Kidney capillary endothelial cell (primary cell): Measurements from ENCODE around the gene HSPB1.
A peak's percentile ranks its signal among the peaks of the same experiment; 100 is the strongest.
"Not testable (repeated sequence)": the region's sequence is repeated elsewhere in the genome, so short reads cannot be mapped to it uniquely, and the experiment has no call there.

ENCODE experiments used
- DNase-seq: peaks from one replicate; pipeline ENCODE4 v3.0.0-alpha.2; 2018; ENCODE audit warnings: low spot score

Gene HSPB1

GRCh38 chr7:76334320-76334967, 32.0 kb downstream of the HSPB1 start:
- no peak for DNase-seq

GRCh38 chr7:76335417-76335816, 32.9 kb downstream of the HSPB1 start:
- DNase-seq, result not testable (repeated sequence)

- DNase-seq, result no peak
Measured at GRCh38 chr7:76336094-76336493, 33.6 kb downstream of the HSPB1 start.

GRCh38 chr7:76337147-76337546, 34.7 kb downstream of the HSPB1 start:
- no peak for DNase-seq

GRCh38 chr7:76338298-76339084, 36.0 kb downstream of the HSPB1 start:
- DNase-seq, result no peak

GRCh38 chr7:76340617-76341131, 38.2 kb downstream of the HSPB1 start:
- DNase-seq, result no peak

GRCh38 chr7:76342222-76342621, 39.7 kb downstream of the HSPB1 start:
- no peak for DNase-seq

- DNase-seq, result no peak
Measured at GRCh38 chr7:76343294-76343930, 40.9 kb downstream of the HSPB1 start.

GRCh38 chr7:76343931-76344321, 41.5 kb downstream of the HSPB1 start:
- no peak for DNase-seq

GRCh38 chr7:76346097-76346496, 43.6 kb downstream of the HSPB1 start:
- no peak for DNase-seq

- DNase-seq, result peak; percentile 85
Measured at GRCh38 chr7:76346778-76347177, 44.3 kb downstream of the HSPB1 start.

- DNase-seq, result no peak
Measured at GRCh38 chr7:76347710-76348109, 45.2 kb downstream of the HSPB1 start.

GRCh38 chr7:76349313-76349885, 46.9 kb downstream of the HSPB1 start:
- DNase-seq, result no peak

GRCh38 chr7:76351372-76351771, 48.9 kb downstream of the HSPB1 start:
- no peak for DNase-seq

GRCh38 chr7:76352193-76352592, 49.7 kb downstream of the HSPB1 start:
- no peak for DNase-seq

GRCh38 chr7:76353744-76354143, 51.3 kb downstream of the HSPB1 start:
- DNase-seq, result no peak
